K562 (cell line): ENCODE data around the gene PRSS21. TPM values are rescaled to one million over a fixed set of nuclear protein-coding genes. Genes with fewer than 3 reads are reported as not detected.

Source experiments
- CBFA2T3 ChIP-seq: fragments of 450-650 bp; IDR thresholded peaks from 2 replicates; pipeline ENCODE4 v1.6.1; 2017
- NR2F6 ChIP-seq: fragments of 450-650 bp; formaldehyde crosslinking; IDR thresholded peaks from 2 replicates; pipeline ENCODE4 v1.4.0; 2020; ENCODE audit warnings: mild to moderate bottlenecking
- RNF219 ChIP-seq: fragments of 250-450 bp; sonication (Bioruptor Pico); IDR thresholded peaks from 2 replicates; pipeline ENCODE4 v1.5.0; 2022; ENCODE audit warnings: mild to moderate bottlenecking
- SMAD1 ChIP-seq: fragments of 150-350 bp; IDR thresholded peaks from 2 replicates; pipeline ENCODE4 v1.6.1; 2014; ENCODE audit warnings: low read length, low read depth; ENCODE audit not compliant: partially characterized antibody
- WHSC1 ChIP-seq: IDR thresholded peaks from one replicate; pipeline ENCODE4 v1.6.1; 2012; ENCODE audit warnings: low read length, control low read depth, inconsistent platforms
- ZNF174 ChIP-seq: fragments of 250-450 bp; sonication (Bioruptor Pico); IDR thresholded peaks from 2 replicates; pipeline ENCODE4 v1.4.0; 2020; ENCODE audit warnings: mild to moderate bottlenecking
- ZNF197 ChIP-seq: fragments of 200-800 bp; sonication (Bioruptor generic); IDR thresholded peaks from 2 replicates; pipeline ENCODE4 v1.6.1; 2016; ENCODE audit warnings: low read depth, missing genetic modification characterization, missing compliant biosample characterization
- polyA plus RNA-seq, 8 experiments: library from polyadenylated mRNA; depleted of rRNA in 4 of 8; stranded (reverse) in 5 of 8; unstranded in 3 of 8; fragments of >200 nt; fragmentation: Nextera tagmentation in 2 of 8; fragmentation: Illumina TruSeq in 1 of 8; extraction: Ambion mirVana in 2 of 8; extraction: Trizol in 1 of 8; gene quantifications; 2 replicates each; pipeline versions ENCODE4 v1.2.1 to v1.2.3, GENCODE V29; 2011 to 2014; ENCODE audit warnings: inconsistent platforms in 1 of 8, missing spikeins in 1 of 8
- total RNA-seq, 7 experiments: library from RNA; depleted of rRNA in 6 of 7; stranded (reverse); fragments of >200 nt in 6 of 7; fragmentation: Illumina TruSeq in 2 of 7; extraction: Trizol in 2 of 7; gene quantifications; 2 replicates each; pipeline versions ENCODE4 v1.2.1 to v1.2.3, GENCODE V29; 2011 to 2021; ENCODE audit warnings: low replicate concordance in 1 of 7
- TF ChIP-seq, protein P1 (sequence below), 2 experiments: fragments of 450-650 bp; formaldehyde crosslinking in 1 of 2; IDR thresholded peaks; 2 replicates each; pipeline versions ENCODE4 v1.4.0 to v1.6.1; 2014 to 2020; ENCODE audit warnings: mild to moderate bottlenecking in 2 of 2, borderline replicate concordance in 1 of 2, low read depth in 1 of 2
- TF ChIP-seq, protein P2 (sequence below): sonication (generic); formaldehyde crosslinking; IDR thresholded peaks from 2 replicates; pipeline ENCODE4 v1.8.0; 2022; ENCODE audit warnings: missing genetic modification reagents, mild to moderate bottlenecking, moderate library complexity, borderline replicate concordance

PRSS21 gene
- total and polyA plus RNA-seq, 9 of the 15 experiments (the other 6 are each of a cell fraction or from before 2014, with no cell fraction given): 12.1 to 121 (median 61.3) TPM

DNA sequence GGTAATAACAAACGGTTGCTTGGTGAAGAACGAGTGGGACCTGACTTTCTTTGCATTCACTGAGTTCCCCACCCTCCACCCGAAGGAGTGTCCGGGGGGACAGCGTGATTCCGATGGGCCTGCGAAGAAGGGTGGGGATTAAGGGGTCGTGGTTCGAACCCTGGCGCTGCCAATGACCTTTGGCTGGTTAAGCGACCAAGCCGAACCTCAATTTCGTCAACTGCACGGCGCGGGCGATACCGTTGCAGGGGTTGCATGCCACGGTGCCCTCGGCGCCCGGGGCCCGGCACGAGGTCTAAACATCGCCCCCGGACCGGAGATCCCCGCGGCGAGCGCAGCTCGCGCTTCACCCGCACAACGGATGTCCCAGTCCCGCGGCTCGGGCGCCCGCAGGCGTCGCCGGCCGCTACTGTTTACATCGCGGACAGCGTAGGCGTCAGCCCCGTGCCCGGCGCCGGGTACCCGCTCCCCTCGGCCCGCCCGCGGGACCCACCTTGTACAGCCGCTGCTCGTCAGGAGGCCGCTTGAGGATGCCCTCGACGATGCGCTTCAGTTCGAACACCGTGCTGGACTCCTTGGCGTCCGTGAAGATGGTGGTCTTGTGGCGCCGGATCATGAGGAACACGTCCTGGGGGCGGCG, 40.4 kb upstream of the PRSS21 start (continued):
- TF ChIP-seq, protein P1, sequence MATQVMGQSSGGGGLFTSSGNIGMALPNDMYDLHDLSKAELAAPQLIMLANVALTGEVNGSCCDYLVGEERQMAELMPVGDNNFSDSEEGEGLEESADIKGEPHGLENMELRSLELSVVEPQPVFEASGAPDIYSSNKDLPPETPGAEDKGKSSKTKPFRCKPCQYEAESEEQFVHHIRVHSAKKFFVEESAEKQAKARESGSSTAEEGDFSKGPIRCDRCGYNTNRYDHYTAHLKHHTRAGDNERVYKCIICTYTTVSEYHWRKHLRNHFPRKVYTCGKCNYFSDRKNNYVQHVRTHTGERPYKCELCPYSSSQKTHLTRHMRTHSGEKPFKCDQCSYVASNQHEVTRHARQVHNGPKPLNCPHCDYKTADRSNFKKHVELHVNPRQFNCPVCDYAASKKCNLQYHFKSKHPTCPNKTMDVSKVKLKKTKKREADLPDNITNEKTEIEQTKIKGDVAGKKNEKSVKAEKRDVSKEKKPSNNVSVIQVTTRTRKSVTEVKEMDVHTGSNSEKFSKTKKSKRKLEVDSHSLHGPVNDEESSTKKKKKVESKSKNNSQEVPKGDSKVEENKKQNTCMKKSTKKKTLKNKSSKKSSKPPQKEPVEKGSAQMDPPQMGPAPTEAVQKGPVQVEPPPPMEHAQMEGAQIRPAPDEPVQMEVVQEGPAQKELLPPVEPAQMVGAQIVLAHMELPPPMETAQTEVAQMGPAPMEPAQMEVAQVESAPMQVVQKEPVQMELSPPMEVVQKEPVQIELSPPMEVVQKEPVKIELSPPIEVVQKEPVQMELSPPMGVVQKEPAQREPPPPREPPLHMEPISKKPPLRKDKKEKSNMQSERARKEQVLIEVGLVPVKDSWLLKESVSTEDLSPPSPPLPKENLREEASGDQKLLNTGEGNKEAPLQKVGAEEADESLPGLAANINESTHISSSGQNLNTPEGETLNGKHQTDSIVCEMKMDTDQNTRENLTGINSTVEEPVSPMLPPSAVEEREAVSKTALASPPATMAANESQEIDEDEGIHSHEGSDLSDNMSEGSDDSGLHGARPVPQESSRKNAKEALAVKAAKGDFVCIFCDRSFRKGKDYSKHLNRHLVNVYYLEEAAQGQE (IDR thresholded peaks at IDR 0.05; ENCODE audit: borderline replicate concordance): no peak
- TF ChIP-seq, protein P1 (CRISPR knock-in tag; IDR thresholded peaks at IDR 0.05; ENCODE audit: low read depth): 0 out of 2 replicates have a peak, but pooled peaks have one; percentile 71
- TF ChIP-seq SMAD1: no peak
- TF ChIP-seq RNF219 (CRISPR knock-in tag): no peak
- no peak for TF ChIP-seq ZNF197
- TF ChIP-seq WHSC1: no peak
- no peak for TF ChIP-seq CBFA2T3
- TF ChIP-seq, protein P2, sequence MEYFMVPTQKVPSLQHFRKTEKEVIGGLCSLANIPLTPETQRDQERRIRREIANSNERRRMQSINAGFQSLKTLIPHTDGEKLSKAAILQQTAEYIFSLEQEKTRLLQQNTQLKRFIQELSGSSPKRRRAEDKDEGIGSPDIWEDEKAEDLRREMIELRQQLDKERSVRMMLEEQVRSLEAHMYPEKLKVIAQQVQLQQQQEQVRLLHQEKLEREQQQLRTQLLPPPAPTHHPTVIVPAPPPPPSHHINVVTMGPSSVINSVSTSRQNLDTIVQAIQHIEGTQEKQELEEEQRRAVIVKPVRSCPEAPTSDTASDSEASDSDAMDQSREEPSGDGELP (CRISPR knock-in tag): peak; percentile 17; the same call in 1 of the 2 replicates
- no peak for TF ChIP-seq NR2F6
- TF ChIP-seq ZNF174 (CRISPR knock-in tag): no peak
